ENCODE data around the gene TRIOBP. TPM values are rescaled to one million over a fixed set of nuclear protein-coding genes. Genes with fewer than 3 reads are reported as not detected.

TRIOBP gene
- total and polyA plus RNA-seq, 2 of the 4 experiments (the other 2 are of a cell fraction): 46.4 to 69.8 TPM

GRCh38 chr22:37710675-37711074 is 13.8 kb downstream of the TRIOBP start:
- intact Hi-C loops (cut with micrococcal nuclease): no loop called here
- Histone ChIP-seq H4K20me1 (ENCODE audit: insufficient read depth, low read length) (no peaks in the 10 kb centered on the region), H3K27ac (ENCODE audit: insufficient read depth, low read length) (no peak overlapping the region), H3K36me3 (ENCODE audit: control insufficient read depth, insufficient read depth, low read length) (no peaks in the 10 kb centered on the region), H3K27me3 (ENCODE audit: control insufficient read depth, insufficient read depth, low read length) (no peaks in the 10 kb centered on the region), H2BK5ac (ENCODE audit: low read depth, low read length, poor library complexity, severe bottlenecking) (no peak overlapping the region), H3K4ac (ENCODE audit: low read depth, low read length) (no peak overlapping the region), H2BK20ac (ENCODE audit: low read depth, low read length) (no peak overlapping the region), H3K14ac (replicated peaks; ENCODE audit: low read depth, low read length) (no peak overlapping the region), H3K9me1 (ENCODE audit: insufficient read depth, low read length) (0 out of 2 replicates have a peak, but pooled peaks cover 1% of the 10 kb centered on the region), H2AK9ac (replicated peaks; ENCODE audit: low read depth, low read length, poor library complexity) (no peak overlapping the region), H3K9ac (ENCODE audit: low read depth, low read length) (no peak overlapping the region), H3K56ac (ENCODE audit: extremely low read depth, insufficient read depth, low read length) (no peak overlapping the region), H2BK120ac (ENCODE audit: low read depth, low read length) (no peak overlapping the region), H3K9me3 (ENCODE audit: control insufficient read depth, insufficient read depth, low read length) (no peaks in the 10 kb centered on the region), H3K79me1 (ENCODE audit: low read depth in 1 of 2, low read length in 2 of 2) (no peaks in the 10 kb centered on the region), H4K91ac (ENCODE audit: insufficient read depth, low read depth, low read length) (no peak overlapping the region), H3K4me2 (ENCODE audit: low read depth, low read length) (no peak overlapping the region), H3K18ac (ENCODE audit: low read depth, low read length) (no peak overlapping the region), H4K5ac (ENCODE audit: low read depth, low read length) (no peak overlapping the region), H3K4me3 (ENCODE audit: insufficient read depth, low read depth, low read length) (no peak overlapping the region), H2AFZ (replicated peaks; ENCODE audit: low read length, poor library complexity) (peak overlapping the region; percentile 51), H3K4me1 (ENCODE audit: control insufficient read depth, insufficient read depth, low read length) (no peaks in the 10 kb centered on the region), H4K8ac (ENCODE audit: low read depth in 2 of 2, low read length in 2 of 2) (no peak overlapping the region), H2BK15ac (ENCODE audit: low read depth, low read length) (no peak overlapping the region), H3K23ac (ENCODE audit: low read depth, low read length) (no peak overlapping the region), H2AK5ac (ENCODE audit: low read depth, low read length) (no peak overlapping the region)
- 80% methylated on average over 1 of the region's 3 CpGs; no CpG with 5 or more reads in 1 of the 2 experiments for WGBS, 2 experiments (ENCODE audit: extremely low coverage in 2 of 2, insufficient read length in 1 of 2)
- dilution Hi-C loops (cut with HindIII; ENCODE audit: low sequenced_read_pairs, unreplicated experiment): no loop called here
- BruUV-seq (replicated peaks): no TSS peak
- TF ChIP-seq MAFK (IDR thresholded peaks at IDR 0.05; ENCODE audit: low read depth, low read length) (no peak), CEBPB (IDR thresholded peaks at IDR 0.05; ENCODE audit: low read depth, low read length) (no peak)
- ChIA-PET POLR2A (ENCODE audit: unreplicated experiment) (no interaction called here), CTCF (interaction anchor here (0.6 kb wide), 1 partner anchor 10 kb away, joined by 5 read pairs; no protein-coding TSS in a partner anchor)
- in situ Hi-C loops (cut with MboI; ENCODE audit: low sequenced_read_pairs): no loop called here
- ATAC-seq (ENCODE audit: low read depth) (no peak), DNase-seq (no peak)

All from IMR-90 (cell line).